SK-N-SH (cell line): ENCODE results near the gene TMEM176B.

Source experiments
- CTCF ChIP-seq: fragments of 200-600 bp; sonication (generic); IDR thresholded peaks from 2 replicates; pipeline ENCODE4 v1.6.1; 2017; ENCODE audit warnings: antibody characterized with exemption, mild to moderate bottlenecking, moderate library complexity
- EP300 ChIP-seq, 2 experiments: IDR thresholded peaks; 2 replicates each; pipeline versions ENCODE4 v1.4.0 to v1.6.1; 2012; ENCODE audit warnings: borderline replicate concordance in 1 of 2, low read depth in 1 of 2, low read length in 1 of 2
- FOXJ3 ChIP-seq: sonication (generic); formaldehyde crosslinking; IDR thresholded peaks from 2 replicates; pipeline ENCODE4 v1.5.1; 2020; ENCODE audit warnings: mild to moderate bottlenecking, missing genetic modification reagents
- MAX ChIP-seq: IDR thresholded peaks from 2 replicates; pipeline ENCODE4 v1.4.0; 2012; ENCODE audit warnings: low read depth
- MXI1 ChIP-seq: IDR thresholded peaks from 2 replicates; pipeline ENCODE4 v1.6.1; 2012; ENCODE audit warnings: mild to moderate bottlenecking, low read depth, low read length, improper control_type of control experiment
- NFIC ChIP-seq: IDR thresholded peaks from 2 replicates; pipeline ENCODE4 v1.4.0; 2012; ENCODE audit warnings: borderline replicate concordance
- POLR2AphosphoS5 ChIP-seq: IDR thresholded peaks from 2 replicates; pipeline ENCODE4 v1.6.1; 2012; ENCODE audit warnings: low read depth, low read length
- RFX5 ChIP-seq: IDR thresholded peaks from 2 replicates; pipeline ENCODE4 v1.6.1; 2012; ENCODE audit warnings: mild to moderate bottlenecking, improper control_type of control experiment, low read length
- RXRA ChIP-seq: IDR thresholded peaks from 2 replicates; pipeline ENCODE4 v1.4.0; 2012; ENCODE audit warnings: low read depth, mild to moderate bottlenecking, borderline replicate concordance
- TAF1 ChIP-seq: IDR thresholded peaks from 2 replicates; pipeline ENCODE4 v1.6.1; 2012; ENCODE audit warnings: low read depth, mild to moderate bottlenecking, low read length, moderate library complexity, borderline replicate concordance
- TCF12 ChIP-seq: IDR thresholded peaks from 2 replicates; pipeline ENCODE4 v1.4.0; 2012
- TEAD4 ChIP-seq: IDR thresholded peaks from 2 replicates; pipeline ENCODE4 v1.4.0; 2012; ENCODE audit warnings: mild to moderate bottlenecking, borderline replicate concordance; ENCODE audit not compliant: insufficient read depth
- YY1 ChIP-seq: IDR thresholded peaks from 2 replicates; pipeline ENCODE4 v1.4.0; 2012; ENCODE audit warnings: low read depth, mild to moderate bottlenecking
- TF ChIP-seq, protein P1 (sequence below): IDR thresholded peaks from 2 replicates; pipeline ENCODE4 v1.6.1; 2012; ENCODE audit warnings: mild to moderate bottlenecking, low read depth, low read length, moderate library complexity

GRCh38 chr7:150814328-150815001, 14.3 kb upstream of the TMEM176B start:
- no peak for TF ChIP-seq MXI1
- no peak for TF ChIP-seq CTCF
- TF ChIP-seq MAX = no peak
- no peak for TF ChIP-seq TEAD4
- no peak for TF ChIP-seq POLR2AphosphoS5
- TF ChIP-seq YY1 = no peak
- no peak for TF ChIP-seq TCF12
- no peak for TF ChIP-seq FOXJ3 (CRISPR knock-in tag)
- TF ChIP-seq EP300 (IDR thresholded peaks at IDR 0.05; ENCODE audit: borderline replicate concordance in 1 of 2, low read depth in 1 of 2, low read length in 1 of 2) = no peak
- TF ChIP-seq, protein P1, sequence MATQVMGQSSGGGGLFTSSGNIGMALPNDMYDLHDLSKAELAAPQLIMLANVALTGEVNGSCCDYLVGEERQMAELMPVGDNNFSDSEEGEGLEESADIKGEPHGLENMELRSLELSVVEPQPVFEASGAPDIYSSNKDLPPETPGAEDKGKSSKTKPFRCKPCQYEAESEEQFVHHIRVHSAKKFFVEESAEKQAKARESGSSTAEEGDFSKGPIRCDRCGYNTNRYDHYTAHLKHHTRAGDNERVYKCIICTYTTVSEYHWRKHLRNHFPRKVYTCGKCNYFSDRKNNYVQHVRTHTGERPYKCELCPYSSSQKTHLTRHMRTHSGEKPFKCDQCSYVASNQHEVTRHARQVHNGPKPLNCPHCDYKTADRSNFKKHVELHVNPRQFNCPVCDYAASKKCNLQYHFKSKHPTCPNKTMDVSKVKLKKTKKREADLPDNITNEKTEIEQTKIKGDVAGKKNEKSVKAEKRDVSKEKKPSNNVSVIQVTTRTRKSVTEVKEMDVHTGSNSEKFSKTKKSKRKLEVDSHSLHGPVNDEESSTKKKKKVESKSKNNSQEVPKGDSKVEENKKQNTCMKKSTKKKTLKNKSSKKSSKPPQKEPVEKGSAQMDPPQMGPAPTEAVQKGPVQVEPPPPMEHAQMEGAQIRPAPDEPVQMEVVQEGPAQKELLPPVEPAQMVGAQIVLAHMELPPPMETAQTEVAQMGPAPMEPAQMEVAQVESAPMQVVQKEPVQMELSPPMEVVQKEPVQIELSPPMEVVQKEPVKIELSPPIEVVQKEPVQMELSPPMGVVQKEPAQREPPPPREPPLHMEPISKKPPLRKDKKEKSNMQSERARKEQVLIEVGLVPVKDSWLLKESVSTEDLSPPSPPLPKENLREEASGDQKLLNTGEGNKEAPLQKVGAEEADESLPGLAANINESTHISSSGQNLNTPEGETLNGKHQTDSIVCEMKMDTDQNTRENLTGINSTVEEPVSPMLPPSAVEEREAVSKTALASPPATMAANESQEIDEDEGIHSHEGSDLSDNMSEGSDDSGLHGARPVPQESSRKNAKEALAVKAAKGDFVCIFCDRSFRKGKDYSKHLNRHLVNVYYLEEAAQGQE = no peak
- no peak for TF ChIP-seq NFIC
- TF ChIP-seq RFX5 = no peak
- TF ChIP-seq RXRA = no peak
- TF ChIP-seq TAF1 = no peak
